Activated CD8-positive, alpha-beta T cell treated with anti-CD3 and anti-CD28 coated beads for 36 hours (primary cell): ENCODE results near the gene DEF6. TPM values are rescaled to one million over a fixed set of nuclear protein-coding genes. Genes with fewer than 3 reads are reported as not detected.

Experiments used
- ATAC-seq: fragments of 200-7000 bp; cut with Tn5 transposase; one replicate; pipeline ENCODE4 v1.10.0; 2021; ENCODE audit warnings: mild to moderate bottlenecking, moderate library complexity
- CTCF ChIA-PET: fragments of 350-600 bp; sonication (Branson Sonifier 250); formaldehyde crosslinking; loops from one replicate; lab custom pipeline; 2021; ENCODE audit warnings: antibody characterized with exemption; lab: Charles Lee
- POLR2A ChIA-PET: fragments of 350-600 bp; sonication (Branson Sonifier 250); formaldehyde crosslinking; loops from one replicate; lab custom pipeline; 2021; ENCODE audit warnings: antibody characterized with exemption; lab: Charles Lee
- DNase-seq: peaks from one replicate; pipeline ENCODE4 v3.0.0-alpha.2; 2020
- H3K27ac Mint-ChIP-seq: one replicate; pipeline ENCODE4 v1.8.0; 2021; ENCODE audit warnings: mild to moderate bottlenecking, mixed read lengths
- H3K27me3 Mint-ChIP-seq: one replicate; pipeline ENCODE4 v1.8.0; 2021; ENCODE audit warnings: mixed read lengths
- H3K36me3 Mint-ChIP-seq: one replicate; pipeline ENCODE4 v1.8.0; 2021; ENCODE audit warnings: low read depth, mixed read lengths
- H3K4me1 Mint-ChIP-seq: one replicate; pipeline ENCODE4 v1.8.0; 2021; ENCODE audit warnings: low read depth, mixed read lengths
- H3K4me3 Mint-ChIP-seq: one replicate; pipeline ENCODE4 v1.8.0; 2021; ENCODE audit warnings: mild to moderate bottlenecking, moderate library complexity, mixed read lengths
- H3K9me3 Mint-ChIP-seq: one replicate; pipeline ENCODE4 v1.8.0; 2021; ENCODE audit warnings: mixed read lengths
- intact Hi-C: fragments of 100-400 bp; cut with micrococcal nuclease; formaldehyde crosslinking; loops from one replicate; pipeline ENCODE4 v1.10.0; 2022
- total RNA-seq, 2 experiments: library from RNA; stranded (reverse); gene quantifications; one replicate each; pipeline ENCODE4 v1.2.3, GENCODE V29; 2021
- TF ChIP-seq, protein P1 (sequence below): fragments of 200-600 bp; IDR thresholded peaks from one replicate; pipeline ENCODE4 v1.8.0; 2022; ENCODE audit warnings: antibody characterized with exemption, mild to moderate bottlenecking

The DEF6 gene
- total RNA-seq, 2 experiments from 2014 or later = 97.1 to 99.1 TPM

DNA sequence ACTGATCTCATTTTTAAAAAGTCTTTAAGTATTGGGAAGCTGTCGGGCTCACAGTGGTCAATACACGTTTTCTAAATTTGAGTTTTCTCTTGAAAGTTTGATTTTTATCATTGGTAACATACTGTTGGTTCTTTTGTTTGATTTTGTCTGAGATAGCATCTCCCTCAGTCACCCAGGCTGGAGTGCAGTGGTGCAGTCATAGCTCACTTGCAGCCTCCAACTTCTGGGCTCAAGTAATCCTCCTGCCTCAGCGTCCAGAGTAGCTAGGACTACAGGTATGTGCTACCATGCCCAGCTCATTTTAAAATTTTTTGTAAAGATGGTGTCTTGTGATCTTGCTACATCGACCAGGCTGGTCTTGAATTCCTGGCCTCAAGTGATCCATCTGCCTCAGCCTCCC is 53.8 kb downstream of the DEF6 start:
- no peak overlapping the region for H3K4me3 Mint-ChIP-seq
- CTCF ChIA-PET = interaction anchor here (0.8 to 1.8 kb wide), 4 partner anchors 8 to 100 kb away, joined by 3 to 6 read pairs (median 4); partner anchors contain the start of gene FANCE
- TF ChIP-seq, protein P1, sequence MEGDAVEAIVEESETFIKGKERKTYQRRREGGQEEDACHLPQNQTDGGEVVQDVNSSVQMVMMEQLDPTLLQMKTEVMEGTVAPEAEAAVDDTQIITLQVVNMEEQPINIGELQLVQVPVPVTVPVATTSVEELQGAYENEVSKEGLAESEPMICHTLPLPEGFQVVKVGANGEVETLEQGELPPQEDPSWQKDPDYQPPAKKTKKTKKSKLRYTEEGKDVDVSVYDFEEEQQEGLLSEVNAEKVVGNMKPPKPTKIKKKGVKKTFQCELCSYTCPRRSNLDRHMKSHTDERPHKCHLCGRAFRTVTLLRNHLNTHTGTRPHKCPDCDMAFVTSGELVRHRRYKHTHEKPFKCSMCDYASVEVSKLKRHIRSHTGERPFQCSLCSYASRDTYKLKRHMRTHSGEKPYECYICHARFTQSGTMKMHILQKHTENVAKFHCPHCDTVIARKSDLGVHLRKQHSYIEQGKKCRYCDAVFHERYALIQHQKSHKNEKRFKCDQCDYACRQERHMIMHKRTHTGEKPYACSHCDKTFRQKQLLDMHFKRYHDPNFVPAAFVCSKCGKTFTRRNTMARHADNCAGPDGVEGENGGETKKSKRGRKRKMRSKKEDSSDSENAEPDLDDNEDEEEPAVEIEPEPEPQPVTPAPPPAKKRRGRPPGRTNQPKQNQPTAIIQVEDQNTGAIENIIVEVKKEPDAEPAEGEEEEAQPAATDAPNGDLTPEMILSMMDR = no peak
- no peak overlapping the region for H3K27ac Mint-ChIP-seq
- H3K36me3 Mint-ChIP-seq = peaks cover 58% of the 10 kb centered on the region
- ATAC-seq = no peak
- intact Hi-C loops = no loop called here
- H3K9me3 Mint-ChIP-seq = no peaks in the 10 kb centered on the region
- POLR2A ChIA-PET = interaction anchor here (0.9 kb wide), 1 partner anchor 117 kb away, joined by 3 read pairs; the partner anchor contains the start of gene RPL10A
- peaks cover 44% of the 10 kb centered on the region for H3K4me1 Mint-ChIP-seq
- no peak for DNase-seq
- no peaks in the 10 kb centered on the region for H3K27me3 Mint-ChIP-seq

DNA sequence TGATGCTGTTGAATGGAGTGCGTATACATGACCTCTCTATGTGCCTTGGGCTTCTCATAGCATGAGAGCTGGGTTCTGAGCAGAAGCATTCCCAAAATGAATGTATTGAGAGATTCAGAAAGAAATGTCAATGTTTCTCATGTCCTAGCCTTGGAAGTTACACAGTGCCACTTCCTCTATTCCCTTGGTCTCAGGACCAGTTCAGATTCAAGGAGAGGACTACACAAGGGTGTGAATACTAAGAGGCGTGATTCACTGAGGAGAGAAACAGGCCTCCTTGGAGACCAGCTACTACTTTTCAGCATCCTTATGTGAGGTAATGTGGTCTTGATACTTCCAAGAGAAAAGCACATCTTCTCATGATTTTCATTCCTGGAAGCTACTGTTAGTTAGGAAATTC is 55.1 kb downstream of the DEF6 start:
- Mint-ChIP-seq H3K9me3 (no peaks in the 10 kb centered on the region), H3K27me3 (no peaks in the 10 kb centered on the region), H3K27ac (peak overlapping the region; percentile 10), H3K4me1 (peaks cover 35% of the 10 kb centered on the region), H3K4me3 (no peak overlapping the region), H3K36me3 (peaks cover 56% of the 10 kb centered on the region)
- ATAC-seq = no peak
- DNase-seq = no peak
- intact Hi-C loops = no loop called here
- ChIA-PET POLR2A (interaction anchor here (0.6 to 1.1 kb wide), 3 partner anchors 9 to 32 kb away, joined by 3 read pairs; no protein-coding TSS in a partner anchor), CTCF (interaction anchor here (1.8 kb wide), 1 partner anchor 97 kb away, joined by 6 read pairs; no protein-coding TSS in a partner anchor)
- TF ChIP-seq, protein P1 = no peak

DNA sequence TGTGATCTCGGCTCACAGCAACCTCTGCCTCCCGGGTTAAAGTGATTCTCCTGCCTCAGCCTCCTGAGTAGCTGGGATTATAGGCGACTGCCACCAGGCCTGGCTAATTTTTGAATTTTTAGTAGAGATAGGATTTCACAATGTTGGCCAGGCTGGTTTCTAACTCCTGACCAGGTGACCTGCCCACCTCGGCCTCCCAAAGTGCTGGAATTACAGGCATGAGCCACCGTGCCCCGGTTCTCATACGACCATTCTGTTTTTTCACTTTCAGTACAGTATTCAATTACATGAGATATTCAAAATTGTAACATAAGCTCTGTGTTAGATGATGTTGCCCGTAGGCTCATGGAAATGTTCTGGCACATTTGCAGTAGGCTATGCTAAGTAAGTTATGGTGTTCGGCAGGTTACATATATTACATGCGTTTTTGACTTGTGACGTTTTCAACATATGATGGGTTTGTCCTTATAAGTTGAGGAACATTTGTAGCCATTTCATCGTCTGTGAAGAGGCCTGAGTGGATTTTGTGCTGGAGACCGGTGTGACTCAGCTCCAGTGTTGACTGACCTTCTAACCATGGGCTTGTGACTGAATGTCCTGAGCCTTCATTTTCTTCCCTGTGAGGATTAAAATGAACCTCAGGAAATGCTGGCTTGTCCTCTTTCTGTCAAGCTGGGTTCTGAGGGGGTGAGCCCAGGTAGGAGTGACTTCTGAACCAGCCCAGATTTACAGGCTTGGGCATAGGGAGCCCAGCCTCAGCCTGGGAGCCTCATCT is 56.9 kb downstream of the DEF6 start:
- Mint-ChIP-seq H3K4me1 (peaks cover 35% of the 10 kb centered on the region), H3K9me3 (no peaks in the 10 kb centered on the region), H3K36me3 (peaks cover 51% of the 10 kb centered on the region), H3K4me3 (no peak overlapping the region), H3K27ac (no peak overlapping the region), H3K27me3 (no peaks in the 10 kb centered on the region)
- intact Hi-C loops = no loop called here
- DNase-seq (no peak), ATAC-seq (no peak)
- ChIA-PET POLR2A (interaction anchor here (0.6 to 1.4 kb wide), 3 partner anchors 11 to 113 kb away, joined by 3 to 5 read pairs (median 3); partner anchors contain the start of gene RPL10A), CTCF (interaction anchor here (1.0 to 2.7 kb wide), 4 partner anchors 10 to 95 kb away, joined by 3 to 8 read pairs (median 4); no protein-coding TSS in a partner anchor)
- TF ChIP-seq, protein P1 = no peak

DNA sequence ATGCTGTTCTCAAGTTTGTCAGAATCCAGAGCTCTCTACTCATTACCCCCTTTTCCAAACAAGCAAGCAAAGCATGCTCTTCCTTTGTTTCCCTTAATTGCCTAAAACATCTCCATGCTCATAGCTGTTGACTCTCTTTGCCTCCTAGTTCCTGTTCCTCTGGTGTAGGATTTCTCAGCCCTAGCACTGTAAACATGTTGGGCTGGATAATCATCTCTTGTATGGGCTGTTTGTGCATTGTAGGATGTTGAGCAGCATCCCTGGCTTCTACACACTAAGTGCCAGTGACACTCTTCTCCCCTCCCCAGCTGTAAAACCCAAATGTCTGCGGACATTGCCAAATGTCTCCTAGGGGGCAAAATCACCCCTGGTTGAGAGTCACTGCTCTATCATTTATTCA is 58.8 kb downstream of the DEF6 start:
- POLR2A ChIA-PET = interaction anchor here (0.7 kb wide), 1 partner anchor 38 kb away, joined by 3 read pairs; no protein-coding TSS in a partner anchor

More for the DNA sequence above, 58.8 kb downstream of the DEF6 start:
- ATAC-seq (no peak), DNase-seq (no peak)
- peaks cover 36% of the 10 kb centered on the region for H3K4me1 Mint-ChIP-seq
- H3K27me3 Mint-ChIP-seq = no peaks in the 10 kb centered on the region
- intact Hi-C loops = no loop called here
- no peaks in the 10 kb centered on the region for H3K9me3 Mint-ChIP-seq
- peaks cover 39% of the 10 kb centered on the region for H3K36me3 Mint-ChIP-seq
- no peak overlapping the region for H3K4me3 Mint-ChIP-seq
- TF ChIP-seq, protein P1 = no peak
- CTCF ChIA-PET = interaction anchor here (0.7 to 2.7 kb wide), 7 partner anchors 12 to 377 kb away, joined by 3 to 8 read pairs (median 3); no protein-coding TSS in a partner anchor
- H3K27ac Mint-ChIP-seq = peak overlapping the region; percentile 3
